HepG2 (cell line): ENCODE measurements around the gene C16orf54. TPM values are rescaled to one million over a fixed set of nuclear protein-coding genes. Genes with fewer than 3 reads are reported as not detected.
A peak's percentile ranks its signal among the peaks of the same experiment; 100 is the strongest.

Source experiments
- FOSL2 ChIP-seq: sonication (generic); formaldehyde crosslinking; IDR thresholded peaks from 2 replicates; pipeline ENCODE4 v1.4.0; 2020; ENCODE audit warnings: missing genetic modification reagents
- FOXM1 ChIP-seq: sonication (generic); formaldehyde crosslinking; IDR thresholded peaks from 2 replicates; pipeline ENCODE4 v1.5.0; 2020; ENCODE audit warnings: missing genetic modification reagents
- HDAC2 ChIP-seq: sonication (generic); formaldehyde crosslinking; IDR thresholded peaks from 2 replicates; pipeline ENCODE4 v1.4.0; 2020; ENCODE audit warnings: missing genetic modification reagents
- KDM5B ChIP-seq: sonication (generic); formaldehyde crosslinking; IDR thresholded peaks from 2 replicates; pipeline ENCODE4 v1.4.0; 2020; ENCODE audit warnings: missing genetic modification reagents, mild to moderate bottlenecking, borderline replicate concordance
- MAX ChIP-seq: IDR thresholded peaks from 2 replicates; pipeline ENCODE4 v1.6.1; 2012; ENCODE audit warnings: inconsistent platforms
- NR2F6 ChIP-seq, 2 experiments: IDR thresholded peaks; 2 replicates each; pipeline ENCODE4 v1.6.1; 2016; ENCODE audit warnings: antibody characterized with exemption in 1 of 2, mild to moderate bottlenecking in 1 of 2
- PAXIP1 ChIP-seq: sonication (generic); formaldehyde crosslinking; conservative IDR thresholded peaks from 2 replicates; pipeline ENCODE4 v1.4.0; 2020; ENCODE audit warnings: mild to moderate bottlenecking, missing genetic modification reagents, moderate library complexity
- PHF5A ChIP-seq: IDR thresholded peaks from one replicate; pipeline ENCODE4 v1.6.1; 2018; ENCODE audit warnings: low read depth, missing genetic modification reagents; ENCODE audit not compliant: unreplicated experiment
- POGZ ChIP-seq: sonication (generic); formaldehyde crosslinking; IDR thresholded peaks from 2 replicates; pipeline ENCODE4 v1.4.0; 2020; ENCODE audit warnings: mild to moderate bottlenecking, missing genetic modification reagents
- POLR2AphosphoS2 ChIP-seq: IDR thresholded peaks from 2 replicates; pipeline ENCODE4 v1.6.1; 2011; ENCODE audit warnings: low read depth, low read length, improper control_type of control experiment
- SOX13 ChIP-seq, 3 experiments: fragments of 450-650 bp in 1 of 3; sonication (generic) in 1 of 3; formaldehyde crosslinking in 1 of 3; IDR thresholded peaks in 2 of 3; conservative IDR thresholded peaks in 1 of 3; 2 replicates each; pipeline versions ENCODE4 v1.5.0 to v1.6.1; 2016 to 2020; ENCODE audit warnings: antibody characterized with exemption in 1 of 3, mild to moderate bottlenecking in 1 of 3, missing compliant biosample characterization in 1 of 3, missing genetic modification reagents in 1 of 3, moderate library complexity in 1 of 3
- TFDP2 ChIP-seq: sonication (generic); formaldehyde crosslinking; IDR thresholded peaks from 2 replicates; pipeline ENCODE4 v1.4.0; 2020; ENCODE audit warnings: missing genetic modification reagents
- THAP11 ChIP-seq: IDR thresholded peaks from 2 replicates; pipeline ENCODE4 v1.6.1; 2016; ENCODE audit warnings: missing biosample characterization, missing genetic modification reagents
- ZBTB2 ChIP-seq: sonication (generic); formaldehyde crosslinking; IDR thresholded peaks from 2 replicates; pipeline ENCODE4 v1.8.0; 2022; ENCODE audit warnings: low read depth, missing genetic modification reagents
- ZBTB21 ChIP-seq: sonication (generic); formaldehyde crosslinking; IDR thresholded peaks from 2 replicates; pipeline ENCODE4 v1.4.0; 2020; ENCODE audit warnings: missing genetic modification reagents
- ZFP62 ChIP-seq: sonication (generic); formaldehyde crosslinking; IDR thresholded peaks from 2 replicates; pipeline ENCODE4 v1.4.0; 2020; ENCODE audit warnings: missing genetic modification reagents
- ZNF761 ChIP-seq: sonication (generic); formaldehyde crosslinking; conservative IDR thresholded peaks from 2 replicates; pipeline ENCODE4 v1.4.0; 2020; ENCODE audit warnings: mild to moderate bottlenecking, missing genetic modification reagents
- polyA plus RNA-seq, 8 experiments: library from polyadenylated mRNA; depleted of rRNA in 3 of 8; stranded (reverse) in 7 of 8; unstranded in 1 of 8; fragments of >200 nt; fragmentation: Illumina TruSeq in 4 of 8; extraction: Trizol in 4 of 8; gene quantifications; 2 replicates each; pipeline versions ENCODE4 v1.2.1 to v1.2.3, GENCODE V29; 2011 to 2016; ENCODE audit warnings: low read depth in 4 of 8, missing spikeins in 1 of 8, mixed read lengths in 1 of 8; ENCODE audit not compliant: insufficient read depth in 1 of 8
- total RNA-seq, 5 experiments: library from RNA; depleted of rRNA; stranded (reverse); fragments of >200 nt; fragmentation: Illumina TruSeq; extraction: Trizol; gene quantifications; 2 replicates each; pipeline ENCODE4 v1.2.3, GENCODE V29; 2016; ENCODE audit warnings: low read depth in 1 of 5
- TF ChIP-seq, protein P1 (sequence below): sonication (generic); formaldehyde crosslinking; IDR thresholded peaks from 2 replicates; pipeline ENCODE4 v1.5.0; 2020; ENCODE audit warnings: mild to moderate bottlenecking, missing genetic modification reagents, borderline replicate concordance
- TF ChIP-seq, protein P2 (sequence below): sonication (generic); formaldehyde crosslinking; IDR thresholded peaks from 2 replicates; pipeline ENCODE4 v1.5.0; 2020; ENCODE audit warnings: mild to moderate bottlenecking, missing genetic modification reagents, moderate library complexity

C16orf54 gene
- total and polyA plus RNA-seq, 2 of the 13 experiments (the other 11 are each of a cell fraction or from before 2014, with no cell fraction given), result not detected

DNA sequence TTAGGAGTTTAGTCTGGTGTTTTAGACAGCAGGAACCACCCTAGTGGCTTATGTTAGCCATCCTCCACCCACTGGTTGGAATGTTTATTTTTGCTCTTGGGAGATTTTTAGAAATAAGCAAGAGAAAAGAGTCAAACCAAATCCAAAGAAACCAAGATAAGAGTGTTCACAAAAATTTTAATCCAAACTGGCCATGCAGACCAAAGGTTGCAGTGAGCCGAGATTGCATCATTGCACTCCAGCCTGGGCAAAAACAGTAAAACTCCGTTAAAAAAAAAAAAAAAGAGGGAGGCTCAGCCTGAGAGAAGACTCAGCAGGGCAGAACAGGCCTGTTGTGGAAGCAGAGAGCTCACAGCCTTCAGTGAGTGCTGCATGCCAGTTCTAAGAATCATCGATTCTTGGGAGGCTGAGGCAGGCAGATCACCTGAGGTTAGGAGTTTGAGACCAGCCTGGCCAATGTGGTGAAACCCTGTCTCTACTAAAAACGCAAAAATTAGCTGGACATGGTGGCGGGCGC is 12.2 kb upstream of the C16orf54 start (continued):
- TF ChIP-seq HDAC2 (CRISPR knock-in tag) (peak; percentile 68; the same call in 1 of the 2 replicates), ZNF761 (CRISPR knock-in tag) (no peak), KDM5B (peak; percentile 34; the same call in 1 of the 2 replicates), ZBTB2 (CRISPR knock-in tag) (no peak), MAX (0 out of 2 replicates have a peak, but pooled peaks have one; percentile 29), POGZ (CRISPR knock-in tag) (peak; percentile 46), TFDP2 (CRISPR knock-in tag) (peak; percentile 29; the same call in 1 of the 2 replicates), SOX13 (IDR thresholded peaks at IDR 0.05) (no peak), SOX13 (CRISPR knock-in tag; conservative IDR thresholded peaks at IDR 0.05 in 1 of 2, IDR thresholded peaks at IDR 0.05 in 1 of 2) (peak in 1 of 2 experiments; percentile 68; a peak in 1 of 4 replicates), FOSL2 (peak; percentile 53; the same call in 1 of the 2 replicates), NR2F6 (IDR thresholded peaks at IDR 0.05) (peak; percentile 40; the same call in 1 of the 2 replicates), NR2F6 (CRISPR knock-in tag; IDR thresholded peaks at IDR 0.05) (0 out of 2 replicates have a peak, but pooled peaks have one; percentile 24), ZBTB21 (CRISPR knock-in tag) (no peak), FOXM1 (no peak), THAP11 (CRISPR knock-in tag) (0 out of 2 replicates have a peak, but pooled peaks have one; percentile 38), POLR2AphosphoS2 (no peak), PHF5A (peak; percentile 45), PAXIP1 (peak; percentile 89), ZFP62 (no peak)
- TF ChIP-seq, protein P1, sequence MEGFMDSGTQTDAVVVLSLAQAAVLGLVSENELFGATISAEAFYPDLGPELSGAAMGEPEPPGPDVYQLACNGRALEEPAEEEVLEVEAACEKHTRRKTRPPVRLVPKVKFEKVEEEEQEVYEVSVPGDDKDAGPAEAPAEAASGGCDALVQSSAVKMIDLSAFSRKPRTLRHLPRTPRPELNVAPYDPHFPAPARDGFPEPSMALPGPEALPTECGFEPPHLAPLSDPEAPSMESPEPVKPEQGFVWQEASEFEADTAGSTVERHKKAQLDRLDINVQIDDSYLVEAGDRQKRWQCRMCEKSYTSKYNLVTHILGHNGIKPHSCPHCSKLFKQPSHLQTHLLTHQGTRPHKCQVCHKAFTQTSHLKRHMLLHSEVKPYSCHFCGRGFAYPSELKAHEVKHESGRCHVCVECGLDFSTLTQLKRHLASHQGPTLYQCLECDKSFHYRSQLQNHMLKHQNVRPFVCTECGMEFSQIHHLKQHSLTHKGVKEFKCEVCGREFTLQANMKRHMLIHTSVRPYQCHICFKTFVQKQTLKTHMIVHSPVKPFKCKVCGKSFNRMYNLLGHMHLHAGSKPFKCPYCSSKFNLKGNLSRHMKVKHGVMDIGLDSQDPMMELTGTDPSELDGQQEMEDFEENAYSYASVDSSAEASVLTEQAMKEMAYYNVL, result peak; percentile 93
- TF ChIP-seq, protein P2, sequence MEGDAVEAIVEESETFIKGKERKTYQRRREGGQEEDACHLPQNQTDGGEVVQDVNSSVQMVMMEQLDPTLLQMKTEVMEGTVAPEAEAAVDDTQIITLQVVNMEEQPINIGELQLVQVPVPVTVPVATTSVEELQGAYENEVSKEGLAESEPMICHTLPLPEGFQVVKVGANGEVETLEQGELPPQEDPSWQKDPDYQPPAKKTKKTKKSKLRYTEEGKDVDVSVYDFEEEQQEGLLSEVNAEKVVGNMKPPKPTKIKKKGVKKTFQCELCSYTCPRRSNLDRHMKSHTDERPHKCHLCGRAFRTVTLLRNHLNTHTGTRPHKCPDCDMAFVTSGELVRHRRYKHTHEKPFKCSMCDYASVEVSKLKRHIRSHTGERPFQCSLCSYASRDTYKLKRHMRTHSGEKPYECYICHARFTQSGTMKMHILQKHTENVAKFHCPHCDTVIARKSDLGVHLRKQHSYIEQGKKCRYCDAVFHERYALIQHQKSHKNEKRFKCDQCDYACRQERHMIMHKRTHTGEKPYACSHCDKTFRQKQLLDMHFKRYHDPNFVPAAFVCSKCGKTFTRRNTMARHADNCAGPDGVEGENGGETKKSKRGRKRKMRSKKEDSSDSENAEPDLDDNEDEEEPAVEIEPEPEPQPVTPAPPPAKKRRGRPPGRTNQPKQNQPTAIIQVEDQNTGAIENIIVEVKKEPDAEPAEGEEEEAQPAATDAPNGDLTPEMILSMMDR, result peak; percentile 47
